HG03378 (cell line): Measurements from ENCODE around the gene GPR37L1.

ENCODE experiments used
- ATAC-seq: cut with Tn5 transposase; IDR thresholded peaks from one replicate; pipeline ENCODE4 v1.9.1; 2021; ENCODE audit warnings: mild to moderate bottlenecking, moderate library complexity; ENCODE audit not compliant: unreplicated experiment

The GPR37L1 gene

GRCh38 chr1:202154148-202154765 lies 31.5 kb downstream of the GPR37L1 start:
- ATAC-seq, result no peak

- no peak for ATAC-seq
Measured at GRCh38 chr1:202154766-202155477, 32.2 kb downstream of the GPR37L1 start.

GRCh38 chr1:202155478-202156021 lies 32.8 kb downstream of the GPR37L1 start:
- no peak for ATAC-seq

- no peak for ATAC-seq
Measured at GRCh38 chr1:202156590-202156989, 33.9 kb downstream of the GPR37L1 start.

GRCh38 chr1:202157945-202158344 lies 35.2 kb downstream of the GPR37L1 start:
- no peak for ATAC-seq

GRCh38 chr1:202158810-202159533 lies 36.3 kb downstream of the GPR37L1 start:
- no peak for ATAC-seq

GRCh38 chr1:202159534-202160371 lies 37.0 kb downstream of the GPR37L1 start:
- ATAC-seq, result no peak

- ATAC-seq, result peak; percentile 39
Measured at GRCh38 chr1:202160377-202160940, 37.7 kb downstream of the GPR37L1 start, which contains the start of gene PTPN7. PTPN7 (minus strand) TSS chr1:202160602; CDS start chr1:202159402, 1,200 bp downstream.

- ATAC-seq, result no peak
Measured at GRCh38 chr1:202161151-202162046, 38.7 kb downstream of the GPR37L1 start.

GRCh38 chr1:202162047-202162417 lies 39.3 kb downstream of the GPR37L1 start:
- no peak for ATAC-seq

- no peak for ATAC-seq
Measured at GRCh38 chr1:202162418-202163280, 39.9 kb downstream of the GPR37L1 start.

GRCh38 chr1:202163281-202164270 lies 40.9 kb downstream of the GPR37L1 start:
- ATAC-seq, result no peak

GRCh38 chr1:202164271-202165037 lies 41.7 kb downstream of the GPR37L1 start:
- ATAC-seq, result peak; percentile 51

- no peak for ATAC-seq
Measured at GRCh38 chr1:202165267-202165941, 42.7 kb downstream of the GPR37L1 start.

- ATAC-seq, result no peak
Measured at GRCh38 chr1:202165942-202166843, 43.5 kb downstream of the GPR37L1 start.
